Panc1 (cell line): ENCODE measurements around the gene HOXD9.

Source experiments
- CTCF ChIP-seq: fragments of 450-650 bp; IDR thresholded peaks from 2 replicates; pipeline ENCODE4 v1.5.1; 2017; ENCODE audit warnings: mild to moderate bottlenecking
- SIN3A ChIP-seq: IDR thresholded peaks from 2 replicates; pipeline ENCODE4 v1.6.1; 2012; ENCODE audit warnings: low read depth, mild to moderate bottlenecking, low read length, moderate library complexity, borderline replicate concordance; ENCODE audit not compliant: insufficient read depth

GRCh38 chr2:176107731-176108181, 14.8 kb upstream of the HOXD9 start:
- TF ChIP-seq CTCF (no peak), SIN3A (no peak)
